Measurements from ENCODE around the gene ZDHHC8.

The ZDHHC8 gene

DNA sequence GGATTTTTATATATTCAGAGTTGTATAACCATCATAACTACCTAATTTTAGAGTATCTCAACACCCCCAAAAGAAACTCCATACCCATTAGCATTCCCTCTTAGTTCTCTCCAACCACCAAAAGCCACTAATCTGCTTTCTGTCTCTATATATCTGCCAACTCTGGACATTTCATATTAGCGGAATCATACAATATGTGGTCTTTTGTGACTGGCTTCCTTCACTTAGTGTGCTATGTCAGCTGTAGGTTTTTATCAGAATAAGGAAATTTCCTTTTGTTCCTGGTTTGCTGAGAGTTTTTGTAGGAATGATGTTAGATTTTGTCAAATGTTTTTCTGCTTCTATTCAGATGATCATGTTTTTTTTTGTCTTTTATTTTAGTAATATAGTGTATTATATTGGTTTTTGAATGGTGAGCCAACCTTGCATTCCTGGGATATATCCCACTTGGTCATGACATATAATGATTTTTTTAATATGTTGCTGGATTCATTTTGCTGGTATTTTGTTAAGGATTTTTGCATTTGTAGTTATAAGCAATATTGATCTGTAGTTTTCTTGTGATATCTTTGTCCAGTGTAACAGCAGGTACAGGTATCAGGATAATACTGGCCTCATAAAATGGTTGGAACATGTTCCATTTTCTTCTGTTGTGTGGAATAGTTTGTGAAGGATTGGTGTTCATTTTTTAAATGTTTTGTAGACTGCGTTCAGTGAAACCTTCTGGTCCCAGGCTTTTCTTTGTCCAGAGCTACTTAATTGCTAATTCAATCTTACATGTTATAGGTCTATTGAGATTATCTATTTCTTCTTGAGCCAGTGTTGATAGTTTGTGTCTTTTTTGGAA is 34.8 kb upstream of the ZDHHC8 start:
- DNase-seq (ENCODE audit: low read depth), result no peak

- DNase-seq (ENCODE audit: low read depth), result no peak
Measured at GRCh38 chr22:20099099-20099711, 32.4 kb upstream of the ZDHHC8 start.

- DNase-seq (ENCODE audit: low read depth), result no peak
Measured at GRCh38 chr22:20101638-20102037, 30.0 kb upstream of the ZDHHC8 start.

- DNase-seq (ENCODE audit: low read depth), result no peak
Measured at GRCh38 chr22:20102203-20102780, 29.3 kb upstream of the ZDHHC8 start.

DNA sequence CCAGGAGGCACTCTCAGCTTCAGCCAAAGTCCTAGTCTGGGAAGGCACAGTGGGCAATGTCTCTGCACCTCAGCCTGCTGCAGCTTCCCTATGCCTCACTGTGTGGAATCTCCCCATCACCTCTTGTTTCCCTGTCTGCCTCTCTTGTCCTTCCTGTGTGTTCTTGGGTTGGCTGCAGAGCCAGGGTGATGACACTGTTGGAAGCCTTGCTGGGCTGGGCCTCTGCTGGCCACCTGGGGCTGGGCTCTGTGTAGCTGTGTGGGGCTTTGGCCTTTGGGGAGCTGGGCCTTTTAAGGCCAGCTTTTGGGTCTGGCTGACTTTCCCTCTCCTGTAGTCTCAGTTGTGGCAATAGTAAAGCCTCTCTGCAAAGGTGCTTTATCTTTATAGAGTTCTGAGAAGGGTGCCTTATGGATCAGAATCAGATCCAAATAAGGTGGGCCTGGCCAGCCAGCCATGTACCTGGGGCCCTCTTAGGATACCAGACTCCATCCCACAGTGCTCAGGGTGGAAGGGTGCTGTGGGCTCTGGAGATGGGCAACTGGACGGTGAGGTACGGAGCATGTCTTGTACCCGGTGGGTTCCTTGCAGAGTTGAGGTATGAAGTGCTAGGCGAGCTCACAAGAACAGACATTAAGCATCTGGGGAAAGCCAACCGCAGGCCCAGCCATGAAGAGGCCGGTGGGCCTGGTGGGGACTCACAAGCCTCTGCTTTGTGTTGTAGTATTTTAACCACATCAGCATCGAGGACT is 26.0 kb upstream of the ZDHHC8 start:
- DNase-seq (ENCODE audit: low read depth), result no peak

- DNase-seq (ENCODE audit: low read depth), result no peak
Measured at GRCh38 chr22:20106205-20106848, 25.3 kb upstream of the ZDHHC8 start.

GRCh38 chr22:20106849-20107237 is 24.8 kb upstream of the ZDHHC8 start:
- DNase-seq (ENCODE audit: low read depth), result no peak

DNA sequence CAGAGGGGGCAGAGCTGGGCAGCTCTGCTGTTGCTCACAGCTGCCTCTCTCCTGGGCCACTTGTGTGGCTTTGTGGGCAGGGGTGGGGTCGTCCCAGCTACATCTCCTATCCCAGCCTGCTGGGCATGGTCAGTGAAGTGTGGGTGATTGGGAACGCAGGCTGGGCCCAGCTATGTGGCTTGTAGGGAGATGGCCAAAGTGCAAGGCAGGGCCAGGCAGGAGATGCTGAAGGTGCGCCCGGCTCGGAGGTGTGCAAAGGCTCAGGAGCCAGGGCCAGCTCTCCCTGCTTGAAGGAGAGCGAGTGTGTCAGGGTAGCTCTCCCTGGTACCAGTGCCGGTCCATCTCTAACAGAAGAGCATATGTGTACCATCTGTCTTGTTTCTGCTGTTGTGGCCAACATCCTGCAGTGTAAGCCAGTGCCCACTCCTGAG is 24.1 kb upstream of the ZDHHC8 start:
- no peak for DNase-seq (ENCODE audit: low read depth)

GRCh38 chr22:20107951-20108756 is 23.4 kb upstream of the ZDHHC8 start:
- DNase-seq (ENCODE audit: low read depth), result no peak

DNA sequence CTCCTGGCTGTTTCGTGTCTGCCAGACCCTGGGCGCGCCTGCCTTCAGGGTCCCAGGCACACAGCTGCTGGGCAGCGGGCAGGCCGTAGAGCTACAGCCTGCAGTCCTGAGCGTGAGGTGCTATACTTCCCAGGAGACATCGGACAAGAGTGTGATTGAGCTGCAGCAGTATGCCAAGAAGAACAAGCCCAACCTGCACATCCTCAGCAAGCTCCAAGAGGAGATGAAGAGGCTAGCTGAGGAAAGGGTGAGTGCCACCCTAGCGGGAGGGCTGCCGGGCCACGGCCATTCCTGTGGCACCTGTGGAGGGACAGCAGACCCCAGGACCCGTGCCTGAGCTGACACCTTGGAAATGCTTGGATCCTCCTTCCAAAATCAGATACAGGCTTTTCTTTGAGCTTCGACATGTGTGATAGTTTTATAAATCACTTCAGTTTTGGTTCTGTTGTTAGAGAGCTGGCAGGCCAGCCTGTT is 22.8 kb upstream of the ZDHHC8 start:
- DNase-seq (ENCODE audit: low read depth), result no peak

- DNase-seq (ENCODE audit: low read depth), result no peak
Measured at GRCh38 chr22:20109411-20110358, 21.9 kb upstream of the ZDHHC8 start.

DNA sequence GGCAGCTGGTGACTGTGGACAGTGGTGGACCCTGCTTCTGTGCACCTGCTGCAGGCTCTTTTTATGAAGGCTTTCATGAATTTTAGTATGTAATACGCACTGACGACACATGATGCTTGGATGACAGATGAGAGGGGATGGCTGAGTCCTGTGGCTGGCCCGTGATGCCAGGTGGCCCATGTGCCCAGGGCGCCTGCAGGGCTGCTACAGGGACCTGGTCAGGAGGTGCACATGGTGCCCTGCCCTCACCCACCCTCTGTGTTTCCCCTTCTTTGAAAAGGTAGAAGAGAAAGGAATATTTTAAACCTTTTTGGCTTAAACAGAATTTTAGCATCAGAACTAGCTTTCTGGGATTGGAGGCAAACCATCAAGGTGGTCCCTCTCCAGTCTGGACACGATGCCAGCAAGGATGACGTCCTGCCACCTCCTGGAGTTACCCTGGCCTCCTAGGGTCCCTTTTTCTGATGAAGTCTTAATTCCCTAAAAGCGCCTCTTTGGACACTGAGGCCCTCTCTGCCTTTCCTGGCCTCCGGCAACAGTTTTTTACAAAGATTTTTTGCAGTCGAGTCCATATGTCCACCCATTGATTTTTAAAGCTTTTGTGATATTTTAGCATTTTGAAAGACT is 21.1 kb upstream of the ZDHHC8 start:
- no peak for DNase-seq (ENCODE audit: low read depth)

GRCh38 chr22:20111045-20111688 is 20.4 kb upstream of the ZDHHC8 start:
- no peak for DNase-seq (ENCODE audit: low read depth)

DNA sequence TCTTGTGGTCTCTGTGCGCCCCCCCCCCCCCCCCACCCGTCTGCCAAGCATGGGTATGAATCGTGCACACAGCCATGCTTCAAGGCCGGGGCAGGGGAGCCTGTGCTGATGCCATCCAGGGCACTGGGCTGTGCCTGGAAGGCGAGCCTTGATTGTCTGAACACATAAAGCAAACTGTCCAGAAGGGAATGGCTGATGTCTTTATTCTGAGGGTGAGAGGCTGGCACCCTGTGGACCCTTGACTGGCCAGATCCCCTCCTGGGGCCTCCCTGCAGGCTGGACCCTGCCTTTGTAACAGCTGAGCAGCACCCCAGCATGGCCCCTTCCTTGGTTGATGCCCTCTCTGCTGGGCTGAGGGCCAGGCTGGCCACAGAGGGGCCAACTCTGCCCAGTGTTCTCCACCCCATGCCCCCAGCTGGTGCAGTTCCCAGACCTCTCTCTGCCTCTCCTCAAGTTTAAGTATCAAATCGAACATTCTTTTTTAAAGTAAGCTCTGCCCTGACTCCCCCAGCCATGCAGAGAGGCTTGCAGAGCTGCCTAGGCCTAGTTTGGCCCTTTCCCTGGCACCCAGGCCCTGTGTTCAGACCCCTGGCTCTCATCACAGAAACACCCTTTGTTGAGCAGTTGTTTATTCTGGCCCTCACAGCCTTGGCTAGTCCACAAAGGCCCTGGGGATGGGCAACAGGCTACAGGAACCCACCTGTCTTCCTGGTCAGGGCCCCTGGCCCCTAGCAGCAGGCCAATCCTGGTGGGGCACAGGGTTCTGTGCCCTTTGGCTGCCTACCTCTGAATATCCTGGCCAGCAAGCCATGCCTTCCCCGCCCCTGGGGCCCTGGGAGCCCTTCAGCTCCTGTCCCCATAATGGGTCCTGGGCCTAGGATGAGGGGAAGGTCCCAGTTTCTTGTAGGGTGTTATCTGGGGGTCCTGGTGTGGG is 19.6 kb upstream of the ZDHHC8 start:
- DNase-seq (ENCODE audit: low read depth), result no peak

GRCh38 chr22:20112623-20113511 is 18.7 kb upstream of the ZDHHC8 start:
- DNase-seq (ENCODE audit: low read depth), result no peak

- DNase-seq (ENCODE audit: low read depth), result no peak
Measured at GRCh38 chr22:20113551-20114310, 17.9 kb upstream of the ZDHHC8 start.

All from activated T-cell treated with anti-CD3 and anti-CD28 coated beads for 1 hour (primary cell).